HCT116 (cell line): Measurements from ENCODE around the gene MED27. TPM values are rescaled to one million over a fixed set of nuclear protein-coding genes. Genes with fewer than 3 reads are reported as not detected.
A peak's percentile ranks its signal among the peaks of the same experiment; 100 is the strongest.

Experiments
- ATAC-seq: fragments of 200-7000 bp; cut with Tn5 transposase; 2 replicates; pipeline ENCODE4 v1.9.1; 2020; ENCODE audit warnings: mild to moderate bottlenecking, moderate library complexity
- BruUV-seq: library from RNA; stranded (reverse); fragments of 400-500 nt; replicated peaks from 2 replicates; lab custom pipeline; 2021; lab: Mats Ljungman, UMichigan
- CTCF ChIA-PET: fragments of 300-600 bp; sonication (Branson Sonifier 250); formaldehyde crosslinking; loops from one replicate; lab custom pipeline; 2021; ENCODE audit warnings: antibody characterized with exemption; lab: Charles Lee
- POLR2A ChIA-PET: fragments of 300-600, 350-600 bp; sonication (Branson Sonifier 250); formaldehyde crosslinking; loops from one replicate; lab custom pipeline; 2021; ENCODE audit warnings: antibody characterized with exemption; lab: Charles Lee
- RAD21 ChIA-PET, 2 experiments: fragments of 300-600 bp; sonication (Branson Sonifier 250); formaldehyde crosslinking; loops; one replicate each; lab custom pipeline; 2023; ENCODE audit warnings: low total read pairs in 2 of 2; ENCODE audit not compliant: uncharacterized antibody in 2 of 2, unreplicated experiment in 2 of 2, low non-redundant PET in 1 of 2; lab: Charles Lee
- DNase-seq: peaks from one replicate; pipeline ENCODE4 v3.0.0-alpha.2; 2010; ENCODE audit warnings: low read depth, low spot score
- H2AFZ ChIP-seq: fragments of 200-600 bp; shearing (Covaris generic), sonication (generic); 2 replicates; pipeline ENCODE4 v1.6.1; 2017; ENCODE audit warnings: low read depth, mixed run types, mixed read lengths, antibody characterized with exemption, low read length; ENCODE audit not compliant: poor library complexity, severe bottlenecking
- H3K27ac ChIP-seq: 2 replicates; pipeline ENCODE4 v1.5.1; 2012; ENCODE audit warnings: low read depth, low read length
- H3K27me3 ChIP-seq: fragments of 200-600 bp; sonication (generic); 2 replicates; pipeline ENCODE4 v1.6.1; 2016; ENCODE audit warnings: mixed run types, low read length, mixed read lengths; ENCODE audit not compliant: insufficient read depth
- H3K36me3 ChIP-seq, 2 experiments: fragments of 200-500 bp in 1 of 2; fragments of 200-600 bp in 1 of 2; sonication (Bioruptor generic) in 1 of 2; sonication (generic) in 1 of 2; 2 replicates each; pipeline versions ENCODE4 v1.5.1 to v1.6.1; 2014 to 2016; ENCODE audit warnings: low read length in 2 of 2, inconsistent platforms in 1 of 2, mixed read lengths in 1 of 2, mixed run types in 1 of 2; ENCODE audit not compliant: insufficient read depth in 2 of 2, control insufficient read depth in 1 of 2
- H3K4me1 ChIP-seq, 2 experiments: fragments of 200-600 bp in 1 of 2; sonication (generic) in 1 of 2; 2 replicates each; pipeline versions ENCODE4 v1.5.1 to v1.6.1; 2012 to 2017; ENCODE audit warnings: low read length in 2 of 2, inconsistent platforms in 1 of 2, mild to moderate bottlenecking in 1 of 2, mixed read lengths in 1 of 2, mixed run types in 1 of 2, moderate library complexity in 1 of 2; ENCODE audit not compliant: insufficient read depth in 2 of 2, control insufficient read depth in 1 of 2
- H3K4me2 ChIP-seq: fragments of 200-600 bp; sonication (generic); 2 replicates; pipeline ENCODE4 v1.6.1; 2017; ENCODE audit warnings: mixed run types, low read length, mixed read lengths
- H3K4me3 ChIP-seq, 2 experiments: fragments of 200-600 bp in 1 of 2; sonication (generic) in 1 of 2; replicated peaks in 1 of 2; 2 replicates each; pipeline ENCODE4 v1.5.1; 2011 to 2016; ENCODE audit warnings: low read length in 2 of 2, control low read depth in 1 of 2, low read depth in 1 of 2, mild to moderate bottlenecking in 1 of 2, mixed read lengths in 1 of 2, mixed run types in 1 of 2
- H3K79me2 ChIP-seq: fragments of 200-600 bp; sonication (generic); 2 replicates; pipeline ENCODE4 v1.6.1; 2017; ENCODE audit warnings: mild to moderate bottlenecking, mixed run types, low read length, moderate library complexity, mixed read lengths; ENCODE audit not compliant: insufficient read depth
- H3K9ac ChIP-seq: fragments of 200-600 bp; sonication (generic); 2 replicates; pipeline ENCODE4 v1.6.1; 2016; ENCODE audit warnings: low read length, mixed read lengths
- H3K9me2 ChIP-seq: fragments of 200-600 bp; sonication (generic), shearing (Covaris generic); 2 replicates; pipeline ENCODE4 v1.6.1; 2017; ENCODE audit warnings: mixed run types, mild to moderate bottlenecking, moderate library complexity; ENCODE audit not compliant: insufficient read depth
- H3K9me3 ChIP-seq, 2 experiments: fragments of 200-500 bp in 1 of 2; fragments of 200-600 bp in 1 of 2; sonication (Bioruptor generic) in 1 of 2; sonication (generic) in 1 of 2; 2 replicates each; pipeline ENCODE4 v1.6.1; 2014 to 2017; ENCODE audit warnings: low read length in 2 of 2, mixed read lengths in 2 of 2, inconsistent platforms in 1 of 2, low read depth in 1 of 2, mild to moderate bottlenecking in 1 of 2, mixed run types in 1 of 2, moderate library complexity in 1 of 2; ENCODE audit not compliant: control insufficient read depth in 1 of 2, insufficient read depth in 1 of 2
- H4K20me1 ChIP-seq: fragments of 200-600 bp; sonication (generic), shearing (Covaris generic); 2 replicates; pipeline ENCODE4 v1.6.1; 2017; ENCODE audit warnings: mixed run types, mild to moderate bottlenecking, moderate library complexity; ENCODE audit not compliant: insufficient read depth
- CBX3 ChIP-seq: IDR thresholded peaks from 2 replicates; pipeline ENCODE4 v1.6.1; 2012; ENCODE audit warnings: low read depth
- RAD21 ChIP-seq: IDR thresholded peaks from 2 replicates; pipeline ENCODE4 v1.6.1; 2012; ENCODE audit warnings: low read depth, mild to moderate bottlenecking
- SIN3A ChIP-seq: IDR thresholded peaks from 2 replicates; pipeline ENCODE4 v1.6.1; 2012; ENCODE audit warnings: low read depth
- ZFX ChIP-seq: fragments of 450-650 bp; IDR thresholded peaks from 2 replicates; pipeline ENCODE4 v1.6.1; 2017
- intact Hi-C: fragments of 100-400 bp; cut with micrococcal nuclease; formaldehyde crosslinking; loops from 2 replicates; pipeline ENCODE4 v1.10.0; 2022
- total RNA-seq: library from RNA; stranded (reverse); gene quantifications from one replicate; pipeline ENCODE4 v1.2.1, GENCODE V29; 2021; ENCODE audit not compliant: unreplicated experiment
- TF ChIP-seq, protein P1 (sequence below), 3 experiments: fragments of 200-600 bp in 1 of 3; sonication (generic) in 1 of 3; IDR thresholded peaks in 2 of 3; conservative IDR thresholded peaks in 1 of 3; 2 replicates each; pipeline ENCODE4 v1.5.1; 2012 to 2017; ENCODE audit warnings: low read depth in 2 of 3, low read length in 2 of 3, antibody characterized with exemption in 1 of 3, borderline replicate concordance in 1 of 3, control low read depth in 1 of 3, mild to moderate bottlenecking in 1 of 3, mixed read lengths in 1 of 3, mixed run types in 1 of 3, moderate library complexity in 1 of 3; ENCODE audit not compliant: insufficient read depth in 1 of 3
- TF ChIP-seq, protein P2 (sequence below): IDR thresholded peaks from 2 replicates; pipeline ENCODE4 v1.6.1; 2012

The MED27 gene
- total RNA-seq, 1 experiment from 2014 or later, result 26.9 TPM

DNA sequence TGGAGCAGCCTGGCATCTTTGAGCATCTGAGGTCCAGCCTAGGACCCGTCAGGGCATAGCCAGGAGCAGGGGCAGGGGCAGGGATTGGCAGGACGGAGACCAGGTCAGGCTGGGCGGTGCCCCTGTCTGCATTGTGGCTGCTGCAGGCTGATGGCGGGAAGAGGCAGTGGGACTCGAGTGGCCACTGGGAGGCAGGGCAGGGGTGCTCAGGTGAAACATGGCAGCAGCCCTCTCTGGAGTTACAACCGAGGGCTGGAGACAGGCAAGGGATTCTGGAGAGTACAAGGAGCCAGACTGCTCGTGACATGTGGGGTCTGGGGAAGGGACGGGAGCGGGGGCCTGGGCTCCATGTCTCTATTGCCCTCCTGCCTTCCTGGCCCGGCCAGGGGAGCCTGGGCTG, 242.4 kb downstream of the MED27 start:
- CTCF ChIA-PET, result no interaction called here
- H3K27me3 ChIP-seq, result no peaks in the 10 kb centered on the region
- no TSS peak for BruUV-seq

More for the DNA sequence above, 242.4 kb downstream of the MED27 start:
- Histone ChIP-seq H3K4me3 (no peak overlapping the region), H4K20me1 (no peaks in the 10 kb centered on the region), H3K9ac (no peak overlapping the region), H2AFZ (no peak overlapping the region), H3K4me1 (peaks cover 4 to 10% of the 10 kb centered on the region in 2 experiments; a peak in 3 of 4 replicates), H3K9me2 (no peaks in the 10 kb centered on the region), H3K79me2 (no peaks in the 10 kb centered on the region), H3K9me3 (peaks cover 0 to 7% of the 10 kb centered on the region in 2 experiments; a peak in 2 of 4 replicates), H3K27ac (no peak overlapping the region), H3K36me3 (no peaks in the 10 kb centered on the region), H3K4me2 (no peak overlapping the region)
- TF ChIP-seq, protein P1, sequence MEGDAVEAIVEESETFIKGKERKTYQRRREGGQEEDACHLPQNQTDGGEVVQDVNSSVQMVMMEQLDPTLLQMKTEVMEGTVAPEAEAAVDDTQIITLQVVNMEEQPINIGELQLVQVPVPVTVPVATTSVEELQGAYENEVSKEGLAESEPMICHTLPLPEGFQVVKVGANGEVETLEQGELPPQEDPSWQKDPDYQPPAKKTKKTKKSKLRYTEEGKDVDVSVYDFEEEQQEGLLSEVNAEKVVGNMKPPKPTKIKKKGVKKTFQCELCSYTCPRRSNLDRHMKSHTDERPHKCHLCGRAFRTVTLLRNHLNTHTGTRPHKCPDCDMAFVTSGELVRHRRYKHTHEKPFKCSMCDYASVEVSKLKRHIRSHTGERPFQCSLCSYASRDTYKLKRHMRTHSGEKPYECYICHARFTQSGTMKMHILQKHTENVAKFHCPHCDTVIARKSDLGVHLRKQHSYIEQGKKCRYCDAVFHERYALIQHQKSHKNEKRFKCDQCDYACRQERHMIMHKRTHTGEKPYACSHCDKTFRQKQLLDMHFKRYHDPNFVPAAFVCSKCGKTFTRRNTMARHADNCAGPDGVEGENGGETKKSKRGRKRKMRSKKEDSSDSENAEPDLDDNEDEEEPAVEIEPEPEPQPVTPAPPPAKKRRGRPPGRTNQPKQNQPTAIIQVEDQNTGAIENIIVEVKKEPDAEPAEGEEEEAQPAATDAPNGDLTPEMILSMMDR (IDR thresholded peaks at IDR 0.05 in 2 of 3, conservative IDR thresholded peaks at IDR 0.05 in 1 of 3; ENCODE audit: borderline replicate concordance in 1 of 3, insufficient read depth in 1 of 3, low read depth in 2 of 3, low read length in 2 of 3), result peak in 2 of 3 experiments; percentile 32 to 42; a peak in 4 of 6 replicates
- TF ChIP-seq, protein P2, sequence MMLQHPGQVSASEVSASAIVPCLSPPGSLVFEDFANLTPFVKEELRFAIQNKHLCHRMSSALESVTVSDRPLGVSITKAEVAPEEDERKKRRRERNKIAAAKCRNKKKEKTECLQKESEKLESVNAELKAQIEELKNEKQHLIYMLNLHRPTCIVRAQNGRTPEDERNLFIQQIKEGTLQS, result no peak
- TF ChIP-seq ZFX, result no peak
- no peak for TF ChIP-seq SIN3A
- TF ChIP-seq CBX3, result no peak
- TF ChIP-seq RAD21, result peak; percentile 34
- peak; percentile 75 for ATAC-seq
- RAD21 ChIA-PET, result interaction anchor here in 1 of 2 experiments (0.6 kb wide), 1 partner anchor 390 kb away, joined by 5 read pairs; no protein-coding TSS in a partner anchor
- no peak for DNase-seq
- POLR2A ChIA-PET, result no interaction called here
- intact Hi-C loops, result no loop called here
